HuH-7.5 (cell line): ENCODE results near the gene INTS4.
"Not testable (repeated sequence)": the region's sequence is repeated elsewhere in the genome, so short reads cannot be mapped to it uniquely, and the experiment has no call there.

ENCODE experiments used
- DNase-seq: peaks from one replicate; pipeline ENCODE4 v3.0.0; 2011; ENCODE audit warnings: low spot score

Gene INTS4

DNA sequence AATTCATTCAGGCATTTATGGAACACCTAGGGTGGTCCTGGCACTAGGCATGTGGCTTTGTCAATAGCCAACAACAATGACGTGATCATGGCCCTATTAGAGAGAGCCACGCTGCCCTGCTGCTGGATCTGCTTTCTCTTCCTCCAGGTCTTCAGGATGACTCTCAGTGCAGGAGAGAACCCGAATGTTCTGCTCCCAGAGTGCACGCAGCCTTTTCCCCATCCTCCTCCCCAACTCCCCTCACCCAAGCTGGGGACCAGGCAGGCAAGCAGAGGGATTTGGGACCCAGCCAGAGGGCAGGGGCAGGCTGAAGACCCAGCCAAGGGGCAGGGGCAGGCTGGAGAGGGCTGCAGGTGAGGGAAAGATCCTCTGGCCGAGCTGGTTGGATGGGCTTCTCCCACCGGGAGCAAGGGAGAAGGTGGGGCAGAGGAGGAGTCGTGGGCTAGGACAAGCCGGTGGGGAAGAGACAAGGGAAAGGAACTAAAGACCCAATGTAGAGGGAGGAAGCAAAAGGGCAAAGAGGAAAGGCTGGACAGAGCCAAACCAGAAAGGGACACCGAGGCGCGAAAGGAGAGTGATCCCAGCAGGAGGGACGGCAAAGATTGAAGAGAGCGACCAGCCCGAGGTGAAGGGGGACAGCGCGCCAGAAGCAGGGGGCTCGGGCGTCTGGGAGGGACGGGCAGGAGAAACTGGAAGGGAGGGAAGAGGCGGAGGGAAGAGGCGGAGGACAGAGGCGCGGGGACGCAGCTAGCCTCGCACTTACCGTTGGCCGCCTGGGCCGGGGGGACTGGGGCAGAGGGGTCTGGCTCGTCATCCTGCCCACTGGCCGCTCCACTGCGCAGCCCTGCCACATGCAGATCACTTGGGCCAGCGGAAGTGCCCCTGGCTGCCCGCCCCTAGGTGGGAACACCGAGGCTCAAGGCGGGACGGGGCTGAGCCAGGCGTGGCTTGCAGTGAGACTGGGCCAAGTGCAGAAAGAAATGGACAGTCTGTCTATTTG, 28.2 kb upstream of the INTS4 start, which contains the start of gene KCTD14:
KCTD14 (minus strand) TSS at position 880 of the 1,000 bp plus-strand sequence; CDS start at position 853, 27 bp downstream.
- no peak for DNase-seq

GRCh38 chr11:78021611-78022010, 27.1 kb upstream of the INTS4 start:
- no peak for DNase-seq

DNA sequence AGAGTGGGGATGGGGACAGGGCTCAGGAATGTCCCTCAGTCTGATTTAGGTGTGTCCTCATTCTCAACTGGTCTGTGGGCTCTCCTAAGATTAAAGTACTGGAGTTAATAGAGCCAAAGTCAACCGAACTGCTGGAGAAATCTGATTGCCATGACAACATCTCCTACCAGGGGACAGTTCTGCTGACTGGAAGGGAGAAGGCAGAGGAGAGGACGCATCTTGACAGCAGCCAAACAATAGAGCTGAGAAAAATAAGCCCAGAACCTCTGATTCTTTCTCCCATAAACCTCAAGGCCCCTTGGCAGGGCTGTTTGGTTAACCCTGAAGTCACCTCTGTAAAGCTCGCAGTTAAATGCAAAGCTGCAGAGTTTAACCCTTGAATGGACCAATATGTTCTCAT, 25.8 kb upstream of the INTS4 start:
- no peak for DNase-seq

- DNase-seq, result no peak
Measured at GRCh38 chr11:78019808-78020207, 25.3 kb upstream of the INTS4 start.

DNA sequence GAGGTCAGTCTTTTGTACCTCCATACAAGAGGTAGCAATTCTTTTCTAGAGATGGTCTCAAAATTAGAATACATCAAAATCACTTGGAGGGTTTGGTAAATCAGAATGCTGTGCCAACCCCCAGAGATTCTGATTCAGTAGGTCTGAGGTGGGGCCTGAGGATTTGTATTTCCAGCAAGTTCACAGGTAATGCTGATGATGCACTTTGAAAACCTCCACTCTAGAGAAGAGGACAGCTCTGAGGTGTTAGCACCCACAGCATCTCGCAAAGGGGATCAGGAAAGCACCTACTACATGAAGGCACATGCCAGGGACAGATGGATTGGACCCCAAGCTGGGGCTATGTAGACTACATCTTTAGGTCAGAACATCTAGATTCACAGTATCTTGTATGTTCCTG, 21.4 kb upstream of the INTS4 start:
- DNase-seq, result no peak

DNA sequence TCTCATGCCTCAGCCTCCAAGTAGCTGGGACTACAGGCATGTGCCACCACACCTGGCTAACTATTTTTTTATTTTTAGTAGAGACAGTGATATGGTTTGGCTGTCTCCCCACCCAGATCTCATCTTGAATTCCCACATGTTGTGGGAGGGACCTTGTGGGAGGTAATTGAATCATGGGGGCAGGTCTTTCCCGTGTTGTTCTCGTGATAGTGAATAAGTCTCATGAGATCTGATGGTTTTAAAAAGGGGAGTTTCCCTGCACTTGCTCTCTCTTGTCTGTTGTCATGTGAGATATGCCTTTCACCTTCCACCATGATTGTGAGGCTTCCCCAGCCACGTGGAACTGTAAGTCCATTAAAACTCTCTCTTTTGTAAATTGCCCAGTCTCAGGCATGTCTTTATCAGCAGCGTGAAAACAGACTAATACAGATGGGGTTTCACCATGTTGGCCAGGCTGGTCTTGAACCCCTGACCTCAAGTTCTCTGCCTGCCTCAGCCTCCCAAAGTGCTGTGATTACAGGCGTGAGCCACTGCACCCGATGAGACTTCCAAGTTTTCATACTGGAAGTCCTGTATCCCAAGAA, 20.6 kb upstream of the INTS4 start:
- not testable (repeated sequence) for DNase-seq

GRCh38 chr11:78011301-78011700, 16.8 kb upstream of the INTS4 start:
- DNase-seq, result no peak

- DNase-seq, result no peak
Measured at GRCh38 chr11:78010755-78011154, 16.3 kb upstream of the INTS4 start.

DNA sequence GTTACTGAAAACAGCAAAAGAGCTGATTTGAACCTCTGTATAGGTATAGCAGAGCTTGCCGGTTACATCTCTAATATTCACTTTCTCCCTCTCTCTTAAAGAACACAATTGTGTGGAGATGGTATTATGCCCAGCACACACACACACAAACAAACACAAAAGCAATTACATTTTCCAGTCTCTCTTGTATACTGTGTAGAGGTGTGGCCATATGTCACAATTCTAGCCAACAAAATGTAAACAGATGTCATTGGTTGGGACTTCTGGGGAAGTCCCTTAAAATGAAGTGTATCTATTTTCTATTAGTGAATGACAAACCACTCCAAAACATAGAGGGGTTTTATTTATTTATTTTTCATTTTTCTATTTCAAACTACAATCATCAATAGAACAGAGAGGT, 15.8 kb upstream of the INTS4 start:
- no peak for DNase-seq

DNA sequence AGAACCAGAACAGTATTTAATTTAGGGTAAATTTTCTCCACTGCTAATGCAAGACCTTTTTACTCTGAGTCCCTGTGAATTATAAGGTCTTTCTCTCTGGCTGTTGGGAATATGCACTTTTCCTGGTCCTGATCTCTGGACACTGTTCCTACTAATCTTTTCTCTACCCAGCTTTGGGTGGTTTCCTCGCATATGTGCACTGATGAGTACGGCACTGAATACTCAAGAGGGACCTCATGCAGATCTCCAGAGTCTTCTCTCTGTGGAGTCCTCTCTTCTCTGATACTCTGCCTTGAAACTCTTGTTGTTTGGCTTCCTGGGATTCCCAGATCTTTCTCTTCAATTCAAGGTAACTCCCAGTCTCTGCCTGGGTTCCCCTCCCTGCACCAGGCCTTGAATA, 14.6 kb upstream of the INTS4 start:
- no peak for DNase-seq

DNA sequence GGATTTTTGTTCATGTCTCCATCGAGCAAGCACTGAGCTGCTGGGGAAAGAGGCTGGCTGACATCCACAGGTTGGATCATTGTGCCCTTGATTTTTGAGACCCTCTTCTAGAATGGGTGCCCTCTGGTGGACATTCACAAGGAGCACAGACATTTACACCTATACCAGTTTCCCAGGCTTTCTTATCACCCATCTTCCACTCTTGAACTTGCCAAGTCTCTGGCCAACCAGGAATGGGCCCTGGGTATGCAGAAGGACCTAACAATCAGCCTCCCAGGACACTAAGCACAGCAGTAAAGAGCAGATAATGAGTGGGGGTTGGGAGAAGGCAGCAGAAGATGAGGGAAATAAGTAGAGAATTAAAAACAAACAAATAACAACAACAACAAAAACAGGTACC, 5.7 kb upstream of the INTS4 start:
- no peak for DNase-seq

GRCh38 chr11:77999446-78000030, 5.1 kb upstream of the INTS4 start:
- DNase-seq, result no peak

- DNase-seq, result no peak
Measured at GRCh38 chr11:77993902-77994301, 566 bp downstream of the INTS4 start.

GRCh38 chr11:77990981-77991380, 3.5 kb downstream of the INTS4 start:
- no peak for DNase-seq

DNA sequence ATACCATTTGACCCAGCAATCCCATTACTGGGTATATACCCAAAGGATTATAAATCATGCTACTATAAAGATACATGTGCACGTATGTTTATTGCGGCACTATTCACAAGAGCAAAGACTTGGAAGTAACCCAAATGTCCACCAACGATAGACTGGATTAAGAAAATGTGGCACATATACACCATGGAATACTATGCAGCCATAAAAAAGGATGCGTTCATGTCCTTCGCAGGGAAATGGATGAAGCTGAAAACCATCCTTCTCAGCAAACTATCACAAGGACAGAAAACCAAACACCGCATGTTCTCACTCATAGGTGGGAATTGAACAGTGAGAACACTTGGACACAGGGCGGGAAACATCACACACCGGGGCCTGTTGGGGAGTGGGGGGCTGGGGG, 8.0 kb downstream of the INTS4 start:
- not testable (repeated sequence) for DNase-seq

DNA sequence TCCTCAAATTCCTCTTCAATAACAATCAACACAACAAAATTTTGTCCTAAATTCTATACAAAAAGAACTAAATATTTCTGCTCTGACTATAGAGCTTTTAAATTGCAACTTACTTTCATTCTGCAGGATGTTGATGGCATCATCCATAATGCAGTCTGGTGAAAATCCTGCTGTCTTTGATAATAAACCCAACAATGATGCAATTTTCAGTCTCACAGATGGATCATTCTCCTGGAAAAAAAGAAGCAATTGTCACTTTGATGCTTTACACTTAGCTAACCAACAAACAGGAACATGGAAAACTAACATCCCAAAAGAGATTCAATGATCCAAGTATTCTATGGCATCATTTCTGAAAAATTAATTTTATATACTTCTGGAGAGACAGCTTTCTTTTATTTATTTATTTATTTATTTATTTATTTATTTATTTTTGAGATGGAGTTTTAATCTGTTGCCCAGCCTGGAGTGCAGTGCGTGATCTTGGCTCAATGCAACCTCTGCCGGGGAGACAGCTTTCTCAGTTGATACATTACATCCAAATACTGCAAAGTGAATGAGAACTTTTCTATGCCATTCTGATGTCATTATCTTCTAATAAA, 13.0 kb downstream of the INTS4 start:
- no peak for DNase-seq

GRCh38 chr11:77968337-77968736, 26.1 kb downstream of the INTS4 start:
- DNase-seq, result no peak

DNA sequence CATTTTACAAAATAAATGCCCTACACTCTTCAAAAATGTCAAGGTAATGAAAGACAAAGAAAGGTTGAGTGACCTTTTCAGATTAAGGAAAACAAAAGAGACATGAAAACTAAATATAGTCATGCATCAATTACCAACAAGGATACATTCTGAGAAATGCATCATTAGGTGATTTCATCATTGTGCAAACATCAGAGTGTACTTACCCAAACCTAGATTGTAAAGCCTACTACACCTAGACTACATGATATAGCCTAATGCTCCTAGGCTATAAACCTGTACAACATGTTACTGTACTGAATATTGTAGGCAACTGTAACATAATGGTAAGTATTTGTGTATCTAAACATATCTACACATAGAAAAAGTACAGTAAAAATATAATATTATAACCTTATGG, 26.7 kb downstream of the INTS4 start:
- no peak for DNase-seq

- DNase-seq, result no peak
Measured at GRCh38 chr11:77967121-77967520, 27.3 kb downstream of the INTS4 start.

- no peak for DNase-seq
Measured at GRCh38 chr11:77966338-77966737, 28.1 kb downstream of the INTS4 start.

DNA sequence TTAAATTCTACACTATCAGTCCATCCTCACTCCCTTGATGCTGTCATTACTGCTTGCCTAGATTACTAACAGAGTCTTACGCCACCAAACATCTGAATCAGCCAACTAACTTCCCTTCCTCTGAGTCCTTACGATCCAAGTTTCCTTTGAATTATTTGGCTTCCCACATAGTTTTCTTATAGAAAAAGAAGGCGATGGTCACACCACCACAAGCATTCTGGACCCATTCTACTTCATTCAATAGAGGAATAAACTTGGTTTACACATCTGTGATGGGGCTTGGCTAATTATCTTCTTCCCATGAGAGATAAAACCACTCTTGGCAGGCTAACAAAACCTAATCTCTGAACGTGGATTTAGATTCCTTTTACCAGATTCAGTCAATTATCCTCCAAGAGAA, 35.0 kb downstream of the INTS4 start:
- no peak for DNase-seq

DNA sequence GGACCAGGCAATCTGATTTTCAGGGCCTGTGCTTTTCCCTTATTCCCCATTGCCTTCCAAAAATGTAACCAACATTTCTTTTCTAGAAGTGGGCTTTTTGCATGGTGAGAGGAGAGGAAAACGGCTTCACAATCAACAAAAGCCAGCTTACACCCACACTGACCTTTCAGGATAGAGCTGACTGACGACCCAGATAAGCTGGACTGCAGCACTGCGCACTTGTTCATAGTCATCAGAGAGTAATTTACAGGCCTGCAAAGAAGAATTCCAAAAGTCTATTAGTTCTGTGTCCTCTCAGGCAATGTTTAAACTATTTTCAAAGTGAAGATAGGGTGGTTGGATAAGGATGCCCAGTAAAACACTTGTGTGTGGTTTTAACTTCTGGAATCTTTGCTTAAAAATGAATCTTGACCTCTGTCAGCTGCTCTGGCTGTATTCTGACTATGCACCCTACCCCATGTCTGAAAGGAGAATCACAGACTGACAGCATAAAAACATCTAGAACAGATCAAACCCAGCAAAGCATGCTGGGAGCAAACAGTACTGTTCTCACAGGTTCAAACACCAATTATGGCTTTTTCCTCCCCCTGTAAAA, 35.8 kb downstream of the INTS4 start:
- DNase-seq, result not testable (repeated sequence)
